ENCODE results near the gene FBN3. TPM values are rescaled to one million over a fixed set of nuclear protein-coding genes. Genes with fewer than 3 reads are reported as not detected.

Gene FBN3
- polyA plus RNA-seq, 3 donors = not detected

- no peak overlapping the region for H3K9ac ChIP-seq (ENCODE audit: insufficient read depth, low read length, poor library complexity, severe bottlenecking)
- no peaks in the 10 kb centered on the region for H3K9me3 Mint-ChIP-seq
- DNase-seq = no peak
- no peaks in the 10 kb centered on the region for H3K79me2 ChIP-seq (ENCODE audit: insufficient read depth, low read length)
- no peaks in the 10 kb centered on the region for H3K4me1 Mint-ChIP-seq
- intact Hi-C loops (cut with micrococcal nuclease) = no loop called here
- no peak overlapping the region for H3K27ac ChIP-seq (ENCODE audit: low read depth in 1 of 2, low read length in 2 of 2)
- peaks cover 9 to 12% (median 9%) of the 10 kb centered on the region in 3 donors for H3K27me3 Mint-ChIP-seq (ENCODE audit: low read depth in 3 of 3)
- no peak overlapping the region for H2AFZ ChIP-seq (ENCODE audit: insufficient read depth, low read depth, low read length, poor library complexity, severe bottlenecking)
- WGBS (ENCODE audit: insufficient coverage) = 91% methylated on average over 7 of the region's 8 CpGs
- H3K4me3 ChIP-seq (replicated peaks in 1 of 3; ENCODE audit: low read depth in 2 of 3, low read length in 3 of 3) = no peak overlapping the region
- H3K4me1 ChIP-seq (ENCODE audit: control insufficient read depth in 1 of 2, insufficient read depth in 2 of 2, low read length in 2 of 2) = no peaks in the 10 kb centered on the region
- H3K27ac Mint-ChIP-seq = no peak overlapping the region
- no peaks in the 10 kb centered on the region for H3K36me3 ChIP-seq (replicated peaks in 1 of 2; ENCODE audit: control insufficient read depth in 1 of 2, insufficient read depth in 2 of 2, low read length in 2 of 2)
- no peaks in the 10 kb centered on the region for H3K36me3 Mint-ChIP-seq
- no peak overlapping the region for H3K4me3 Mint-ChIP-seq
- no peak overlapping the region for H3K4me2 ChIP-seq (replicated peaks; ENCODE audit: extremely low read depth, low read length, poor library complexity, severe bottlenecking)
- H3K9me3 ChIP-seq (replicated peaks in 1 of 2; ENCODE audit: control insufficient read depth in 1 of 2, insufficient read depth in 1 of 2, low read length in 2 of 2) = no peaks in the 10 kb centered on the region
- H4K20me1 ChIP-seq (ENCODE audit: insufficient read depth, low read length) = no peaks in the 10 kb centered on the region
- no peak for TF ChIP-seq CTCF (IDR thresholded peaks at IDR 0.05)
- no peaks in the 10 kb centered on the region for H3K27me3 ChIP-seq (ENCODE audit: control insufficient read depth in 2 of 2, insufficient read depth in 2 of 2, low read length in 2 of 2)
Observed at GRCh38 chr19:8128551-8128950, 20.8 kb downstream of the FBN3 start.

GRCh38 chr19:8127311-8127710 lies 22.1 kb downstream of the FBN3 start:
- Histone ChIP-seq H3K79me2 (ENCODE audit: insufficient read depth, low read length) (no peaks in the 10 kb centered on the region), H3K36me3 (replicated peaks in 1 of 2; ENCODE audit: control insufficient read depth in 1 of 2, insufficient read depth in 2 of 2, low read length in 2 of 2) (no peaks in the 10 kb centered on the region), H3K9me3 (replicated peaks in 1 of 2; ENCODE audit: control insufficient read depth in 1 of 2, insufficient read depth in 1 of 2, low read length in 2 of 2) (no peaks in the 10 kb centered on the region), H4K20me1 (ENCODE audit: insufficient read depth, low read length) (no peaks in the 10 kb centered on the region), H3K27ac (ENCODE audit: low read depth in 1 of 2, low read length in 2 of 2) (no peak overlapping the region), H3K4me1 (ENCODE audit: control insufficient read depth in 1 of 2, insufficient read depth in 2 of 2, low read length in 2 of 2) (no peaks in the 10 kb centered on the region), H3K9ac (ENCODE audit: insufficient read depth, low read length, poor library complexity, severe bottlenecking) (no peak overlapping the region), H3K4me2 (replicated peaks; ENCODE audit: extremely low read depth, low read length, poor library complexity, severe bottlenecking) (no peak overlapping the region), H2AFZ (ENCODE audit: insufficient read depth, low read depth, low read length, poor library complexity, severe bottlenecking) (no peak overlapping the region), H3K4me3 (replicated peaks in 1 of 3; ENCODE audit: low read depth in 2 of 3, low read length in 3 of 3) (no peak overlapping the region), H3K27me3 (ENCODE audit: control insufficient read depth in 2 of 2, insufficient read depth in 2 of 2, low read length in 2 of 2) (no peaks in the 10 kb centered on the region)
- Mint-ChIP-seq H3K36me3 (no peaks in the 10 kb centered on the region), H3K9me3 (no peaks in the 10 kb centered on the region), H3K27ac (peak overlapping the region in 1 of 7 donors; percentile 10), H3K4me1 (no peaks in the 10 kb centered on the region), H3K27me3 (ENCODE audit: low read depth in 3 of 3) (peaks cover 4 to 12% (median 9%) of the 10 kb centered on the region in 3 donors), H3K4me3 (no peak overlapping the region)
- intact Hi-C loops (cut with micrococcal nuclease) = no loop called here
- WGBS (ENCODE audit: insufficient coverage) = 90% methylated on average over 2 of the region's 8 CpGs
- no peak for DNase-seq
- no peak for TF ChIP-seq CTCF (IDR thresholded peaks at IDR 0.05)
